HG02798 (cell line): ENCODE results near the gene ARL6IP5.
A peak's percentile ranks its signal among the peaks of the same experiment; 100 is the strongest.

Experiments
- ATAC-seq: cut with Tn5 transposase; IDR thresholded peaks from one replicate; pipeline ENCODE4 v1.9.1; 2021; ENCODE audit warnings: mild to moderate bottlenecking; ENCODE audit not compliant: unreplicated experiment, poor library complexity

The ARL6IP5 gene

GRCh38 chr3:69084326-69085167 is at the start of gene ARL6IP5:
Gene ARL6IP5 (plus strand): TSS chr3:69084937. CDS start chr3:69085048, 111 bp downstream.
- peak; percentile 58 for ATAC-seq

- no peak for ATAC-seq
These were observed 40.1 kb upstream of the ARL6IP5 start for GRCh38 chr3:69044608-69045007.

- no peak for ATAC-seq
These were observed 35.7 kb upstream of the ARL6IP5 start for GRCh38 chr3:69048990-69049389.

GRCh38 chr3:69051756-69052471 is 32.8 kb upstream of the ARL6IP5 start, which contains the start of gene TMF1:
Gene TMF1 (minus strand): TSS chr3:69052333. CDS start chr3:69052086, 247 bp downstream.
- ATAC-seq, result peak; percentile 97

GRCh38 chr3:69052472-69052898 is 32.3 kb upstream of the ARL6IP5 start:
- ATAC-seq, result peak; percentile 1

GRCh38 chr3:69058180-69058946 is 26.4 kb upstream of the ARL6IP5 start:
- peak; percentile 94 for ATAC-seq

- ATAC-seq, result no peak
These were observed 25.9 kb upstream of the ARL6IP5 start for GRCh38 chr3:69058947-69059224.

- no peak for ATAC-seq
These were observed 25.0 kb upstream of the ARL6IP5 start for GRCh38 chr3:69059688-69060087.

GRCh38 chr3:69063636-69064035 is 21.1 kb upstream of the ARL6IP5 start:
- ATAC-seq, result no peak

GRCh38 chr3:69065318-69065964 is 19.3 kb upstream of the ARL6IP5 start:
- ATAC-seq, result no peak

- no peak for ATAC-seq
These were observed 18.6 kb upstream of the ARL6IP5 start for GRCh38 chr3:69066121-69066520.

GRCh38 chr3:69072928-69073327 is 11.8 kb upstream of the ARL6IP5 start:
- no peak for ATAC-seq

GRCh38 chr3:69079269-69080159 is 5.2 kb upstream of the ARL6IP5 start:
- ATAC-seq, result no peak

- ATAC-seq, result peak; percentile 55
These were observed 4.4 kb upstream of the ARL6IP5 start, which contains the start of gene UBA3 for GRCh38 chr3:69080233-69080920. Gene UBA3 (minus strand): TSS chr3:69080365. CDS start chr3:69080353, 12 bp downstream.

- ATAC-seq, result peak; percentile 15
These were observed 3.0 kb upstream of the ARL6IP5 start for GRCh38 chr3:69081583-69082262.

- no peak for ATAC-seq
These were observed 2.4 kb upstream of the ARL6IP5 start for GRCh38 chr3:69082361-69082760.

GRCh38 chr3:69082805-69083204 is 1.9 kb upstream of the ARL6IP5 start:
- ATAC-seq, result peak; percentile 66

- no peak for ATAC-seq
These were observed 563 bp downstream of the ARL6IP5 start for GRCh38 chr3:69085168-69085832.
